NCI-H1092 treated with DMSO at 0.1 percent for 48 hours (cell line): Measurements from ENCODE around the gene MTOR.
"Not testable (repeated sequence)": the region's sequence is repeated elsewhere in the genome, so short reads cannot be mapped to it uniquely, and the experiment has no call there.

ENCODE experiments used
- DNase-seq: peaks from one replicate; lab custom pipeline; 2025; lab: John Stamatoyannopoulos, UW

MTOR gene

DNA sequence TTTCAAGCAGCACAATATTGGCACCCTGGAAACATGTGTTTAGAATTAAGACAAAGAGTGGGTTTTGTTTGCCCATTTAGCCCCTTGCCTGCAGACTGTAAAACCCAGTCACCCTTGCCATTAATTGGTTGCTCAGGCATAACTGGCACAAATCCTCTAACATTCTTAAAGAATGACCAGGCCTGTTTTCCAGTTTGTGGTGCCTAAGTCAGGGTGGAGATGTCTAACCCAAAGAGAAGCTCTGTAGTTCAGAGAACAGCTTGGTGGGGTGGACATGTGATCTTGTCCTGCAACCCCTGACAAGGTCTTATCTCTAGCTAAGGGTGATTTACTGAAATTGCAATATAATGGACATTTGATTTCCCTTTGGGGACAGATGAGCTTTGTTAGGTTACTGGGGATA lies 82.0 kb downstream of the MTOR start:
- DNase-seq: no peak

DNA sequence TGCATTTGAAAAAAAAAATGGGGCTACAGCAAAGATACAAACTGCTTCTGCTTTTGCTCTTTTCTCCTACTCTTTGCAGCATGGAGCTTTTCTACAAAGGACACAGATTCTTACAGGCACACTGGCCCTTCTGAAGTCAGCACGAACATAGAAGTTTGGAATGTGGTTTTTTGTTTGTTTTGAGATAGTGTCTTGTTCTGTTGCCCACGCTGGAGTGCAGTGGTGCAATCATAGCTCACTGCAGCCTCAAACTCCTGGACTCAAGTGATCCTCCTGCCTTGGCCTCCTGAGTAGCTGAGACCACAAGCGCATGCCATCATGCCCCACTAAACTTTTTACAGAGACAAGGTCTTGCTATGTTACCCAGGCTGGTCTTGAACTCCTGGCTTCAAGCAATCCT lies 82.6 kb downstream of the MTOR start:
- not testable (repeated sequence) for DNase-seq

GRCh38 chr1:11179125-11179524 lies 83.2 kb downstream of the MTOR start:
- DNase-seq: no peak

GRCh38 chr1:11178021-11179015 lies 84.0 kb downstream of the MTOR start:
- DNase-seq: no peak

- DNase-seq: no peak
Observed at GRCh38 chr1:11176081-11176706, 86.2 kb downstream of the MTOR start.

DNA sequence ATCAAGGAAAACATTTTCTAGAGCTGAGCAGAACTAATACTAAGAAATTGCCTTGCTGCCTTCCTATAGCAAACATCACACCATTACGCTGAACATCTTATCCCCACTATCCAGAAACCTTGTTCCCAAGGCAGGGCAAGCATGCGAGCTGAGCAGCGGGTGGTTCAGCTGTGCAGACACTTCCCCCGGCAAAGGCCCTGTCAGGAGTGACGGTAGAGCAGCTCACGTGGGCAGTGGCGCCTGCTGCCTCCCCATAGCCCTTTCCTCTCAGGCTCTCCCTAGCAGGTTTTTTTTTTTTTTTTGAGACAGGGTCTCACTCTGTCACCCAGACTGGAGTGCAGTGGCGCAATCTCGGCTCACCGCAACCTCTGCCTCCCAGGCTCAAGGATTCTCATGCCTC lies 86.9 kb downstream of the MTOR start:
- DNase-seq: no peak

- DNase-seq: no peak
Observed at GRCh38 chr1:11174261-11174942, 87.9 kb downstream of the MTOR start.

DNA sequence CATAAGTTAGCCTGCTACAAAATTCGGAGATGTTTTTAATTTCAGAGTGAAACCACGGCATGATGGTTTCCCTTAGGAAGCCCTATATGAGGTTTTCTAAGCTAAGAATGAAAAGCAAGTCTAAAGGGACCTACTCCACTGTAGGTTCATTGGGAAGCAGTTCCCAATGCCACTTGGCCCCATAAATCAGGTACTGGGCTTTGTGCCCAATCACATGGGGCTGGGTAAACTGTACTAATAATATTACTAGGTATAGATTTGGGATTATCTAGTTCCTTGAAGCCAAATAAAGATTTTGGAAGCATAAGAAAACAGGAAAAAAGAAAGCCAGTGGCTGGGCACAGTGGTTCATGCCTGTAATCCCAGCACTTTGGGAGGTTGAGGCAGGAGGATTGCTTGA lies 92.2 kb downstream of the MTOR start:
- no peak for DNase-seq

DNA sequence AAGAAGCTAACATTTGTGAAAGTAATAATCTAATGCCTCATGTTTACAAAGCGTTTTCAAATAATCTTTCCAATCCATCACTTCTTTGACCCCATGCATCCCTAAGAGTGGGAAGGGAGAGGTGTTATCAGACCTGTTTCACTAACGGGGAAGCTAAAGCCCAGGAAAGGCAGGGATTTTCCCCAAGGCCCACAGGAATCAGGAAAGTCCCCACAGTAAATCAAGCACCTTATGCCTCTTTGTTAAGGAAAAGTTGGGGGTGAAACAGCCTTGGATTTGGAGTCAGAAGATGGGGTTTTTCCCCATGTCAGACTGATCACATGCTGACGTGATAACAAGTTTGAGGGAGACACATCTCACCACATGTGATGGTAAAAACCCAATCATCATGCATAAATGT lies 93.1 kb downstream of the MTOR start:
- no peak for DNase-seq

DNA sequence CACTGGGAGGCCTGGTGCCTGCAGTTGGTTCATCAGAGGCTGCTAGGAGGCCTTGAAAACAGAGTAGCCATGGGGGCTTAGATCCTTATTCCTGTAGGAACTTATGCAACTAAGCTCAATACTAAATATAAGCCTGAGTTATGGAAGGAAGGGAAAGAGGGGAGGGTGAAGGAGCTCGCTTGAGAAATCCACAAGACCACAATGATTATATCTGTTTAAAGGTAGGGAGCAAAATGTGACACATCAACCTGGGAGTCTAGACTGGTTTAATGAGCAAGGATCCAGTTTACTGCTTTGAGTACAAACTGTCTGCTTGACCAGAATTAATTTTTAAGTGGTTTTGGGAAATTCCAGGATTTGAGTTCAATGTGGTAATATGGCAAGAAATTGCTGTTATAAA lies 93.6 kb downstream of the MTOR start:
- DNase-seq: no peak

DNA sequence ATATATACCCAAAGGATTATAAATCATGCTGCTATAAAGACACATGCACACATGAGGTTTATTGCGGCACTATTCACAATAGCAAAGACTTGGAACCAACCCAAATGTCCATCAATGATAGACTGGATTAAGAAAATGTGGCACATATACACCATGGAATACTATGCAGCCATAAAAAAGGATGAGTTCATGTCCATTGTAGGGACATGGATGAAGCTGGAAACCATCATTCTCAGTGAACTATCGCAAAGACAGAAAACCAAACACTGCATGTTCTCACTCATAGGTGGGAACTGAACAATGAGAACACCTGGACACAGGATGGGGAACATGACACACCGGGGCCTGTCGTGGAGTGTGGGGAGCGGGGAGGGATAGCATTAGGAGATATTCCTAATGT lies 95.6 kb downstream of the MTOR start:
- not testable (repeated sequence) for DNase-seq

DNA sequence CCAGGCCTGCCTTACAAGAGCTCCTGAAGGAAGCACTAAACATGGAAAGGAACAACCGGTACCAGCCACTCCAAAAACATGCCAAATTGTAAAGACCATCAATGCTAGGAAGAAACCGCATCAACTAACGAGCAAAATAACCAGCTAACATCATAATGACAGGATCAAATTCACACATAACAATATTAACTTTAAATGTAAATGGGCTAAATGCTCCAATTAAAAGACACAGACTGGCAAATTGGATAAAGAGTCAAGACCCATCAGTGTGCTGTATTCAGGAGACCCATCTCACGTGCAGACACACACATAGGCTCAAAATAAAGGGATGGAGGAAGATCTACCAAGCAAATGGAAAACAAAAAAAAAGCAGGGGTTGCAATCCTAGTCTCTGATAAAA lies 99.6 kb downstream of the MTOR start:
- DNase-seq: not testable (repeated sequence)

DNA sequence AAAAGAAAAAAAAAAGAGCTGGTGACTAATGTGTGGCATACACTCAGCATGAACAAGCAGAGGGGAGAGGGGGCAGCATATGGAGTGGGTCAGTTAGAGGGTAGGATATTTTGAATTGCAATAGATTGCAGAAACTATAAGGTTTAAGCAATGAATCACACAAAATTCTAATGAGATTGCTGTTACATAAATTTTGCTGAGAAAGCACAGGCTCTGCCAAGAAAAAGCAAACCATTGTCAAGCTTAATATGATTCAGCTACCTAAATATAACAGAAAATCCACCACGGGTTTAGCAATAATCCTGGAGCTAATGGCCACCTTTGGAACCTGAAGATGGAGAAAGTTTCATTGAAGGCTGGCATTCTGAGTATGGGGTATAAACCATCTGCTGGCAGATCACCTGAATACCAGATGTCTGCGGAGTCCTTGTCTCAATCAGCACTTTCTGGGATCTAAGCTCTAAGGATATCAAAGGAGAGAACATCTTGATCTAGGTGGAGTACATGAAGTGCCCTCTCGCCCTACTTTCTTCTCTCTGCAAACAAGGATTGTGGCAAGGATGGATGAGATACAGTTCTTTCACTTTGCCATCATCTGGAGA lies 103.5 kb downstream of the MTOR start:
- DNase-seq: no peak

DNA sequence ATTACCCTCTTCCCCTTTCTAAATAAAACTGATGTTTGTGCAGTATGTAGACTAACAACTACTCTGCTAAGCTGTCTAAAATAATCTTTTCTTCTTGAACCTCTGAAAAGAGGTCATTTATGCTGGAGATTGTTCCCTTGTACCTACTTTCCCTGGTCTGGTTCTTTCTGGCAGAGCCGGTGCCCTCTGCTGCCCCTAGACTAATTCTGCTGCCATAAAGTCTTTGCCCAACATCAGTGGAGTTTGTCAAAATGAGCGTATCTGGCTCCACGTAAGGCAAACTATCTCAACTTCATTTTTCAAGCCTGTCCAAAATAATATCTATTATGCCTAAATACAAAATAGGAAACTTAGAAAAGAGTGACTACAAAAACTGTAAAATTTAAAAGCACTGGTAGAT lies 104.1 kb downstream of the MTOR start:
- peak; percentile 59 for DNase-seq

DNA sequence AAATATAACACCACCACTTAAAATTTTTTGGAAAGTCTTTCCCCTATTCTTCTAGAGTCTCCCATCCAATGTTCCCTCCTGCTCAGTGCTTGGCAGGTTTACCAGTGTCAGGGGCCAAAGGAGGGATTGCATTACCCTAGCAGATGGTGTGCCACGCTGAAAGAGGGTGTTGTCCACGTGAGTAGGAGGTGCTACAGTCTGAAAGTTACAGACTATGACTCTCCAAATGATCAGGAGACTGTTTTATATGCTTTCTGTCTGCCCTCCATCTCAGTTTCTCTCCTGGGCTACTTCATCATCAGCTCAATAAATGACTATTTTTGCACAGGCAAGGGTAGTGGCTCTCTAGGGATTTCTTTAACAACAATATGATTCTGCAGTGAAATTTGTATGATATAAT lies 104.5 kb downstream of the MTOR start:
- DNase-seq: peak; percentile 86

GRCh38 chr1:11157394-11157793 lies 105.0 kb downstream of the MTOR start:
- no peak for DNase-seq

DNA sequence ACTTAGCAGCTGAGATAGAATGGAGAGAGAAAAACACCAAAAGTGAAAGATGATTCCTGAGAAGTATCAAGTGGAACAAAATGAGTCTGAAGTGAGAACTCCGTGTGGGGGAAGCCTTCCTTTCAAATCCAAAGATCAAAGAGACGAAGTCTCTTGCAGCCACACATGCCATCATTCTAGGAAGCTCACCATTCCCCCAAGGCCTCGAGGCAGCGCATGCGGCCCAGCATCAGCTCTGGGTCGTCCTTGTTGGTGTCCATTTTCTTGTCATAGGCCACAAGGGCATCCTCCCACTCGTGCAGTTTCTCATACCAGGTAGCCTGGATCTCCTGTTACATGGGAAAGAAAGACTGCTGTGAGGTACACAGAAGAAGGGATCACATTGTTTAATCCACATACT lies 105.4 kb downstream of the MTOR start:
- no peak for DNase-seq

DNA sequence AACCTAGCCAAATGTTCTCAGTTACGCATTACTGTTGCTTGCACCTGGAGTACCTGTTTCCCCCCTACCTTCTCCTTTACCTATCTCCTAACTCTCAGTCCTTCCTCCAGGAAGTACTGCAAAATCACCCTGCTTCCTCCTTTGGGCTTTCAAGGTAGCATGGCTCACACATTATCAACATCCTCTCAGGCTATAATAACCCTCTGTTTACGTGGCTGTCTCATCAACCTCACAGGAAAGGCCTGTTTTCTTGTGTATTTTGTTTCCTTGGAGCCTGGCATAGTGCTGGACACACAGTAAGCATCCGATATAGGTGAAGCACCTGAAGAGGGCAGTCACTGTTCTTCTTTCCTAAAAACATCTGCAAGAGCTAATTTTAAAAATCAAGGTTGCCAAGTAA lies 105.9 kb downstream of the MTOR start:
- DNase-seq: no peak

DNA sequence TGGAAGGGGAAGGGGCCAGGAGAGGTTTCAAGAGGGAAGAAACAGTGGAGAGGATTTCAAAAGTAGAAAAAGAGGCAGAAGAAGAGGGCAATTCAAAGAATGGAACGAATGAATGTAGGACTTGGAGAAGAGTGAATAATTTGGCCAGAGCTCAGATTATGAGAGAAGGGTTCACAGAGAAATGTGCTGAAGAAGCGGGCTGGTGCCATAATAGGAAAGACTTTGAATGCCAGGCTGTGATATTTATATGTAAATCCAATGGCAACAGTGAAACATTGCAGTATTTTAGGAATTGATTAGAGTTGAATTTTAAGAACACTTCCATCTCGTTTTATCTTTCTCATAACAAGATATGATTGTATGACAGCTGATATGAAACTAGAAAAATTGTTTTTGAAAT lies 109.2 kb downstream of the MTOR start:
- DNase-seq: no peak

DNA sequence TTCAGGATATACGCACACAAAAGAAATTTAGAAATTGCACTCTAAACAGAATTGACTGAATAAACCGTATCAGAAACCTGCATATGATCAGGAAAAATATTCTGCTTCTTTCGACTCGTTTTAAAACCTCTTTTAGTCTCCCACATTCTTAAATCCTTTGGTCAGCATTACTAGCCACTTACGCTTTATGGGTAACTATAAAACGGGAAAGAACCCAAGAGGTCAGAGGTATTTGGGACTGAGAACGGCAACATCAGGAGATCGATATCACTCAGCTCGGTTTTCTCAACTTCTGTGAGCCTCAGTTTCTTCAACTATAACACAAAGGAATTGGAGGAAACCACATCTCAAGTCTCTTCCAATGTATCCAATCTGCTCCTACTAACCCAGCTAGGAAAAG lies 109.6 kb downstream of the MTOR start:
- no peak for DNase-seq

DNA sequence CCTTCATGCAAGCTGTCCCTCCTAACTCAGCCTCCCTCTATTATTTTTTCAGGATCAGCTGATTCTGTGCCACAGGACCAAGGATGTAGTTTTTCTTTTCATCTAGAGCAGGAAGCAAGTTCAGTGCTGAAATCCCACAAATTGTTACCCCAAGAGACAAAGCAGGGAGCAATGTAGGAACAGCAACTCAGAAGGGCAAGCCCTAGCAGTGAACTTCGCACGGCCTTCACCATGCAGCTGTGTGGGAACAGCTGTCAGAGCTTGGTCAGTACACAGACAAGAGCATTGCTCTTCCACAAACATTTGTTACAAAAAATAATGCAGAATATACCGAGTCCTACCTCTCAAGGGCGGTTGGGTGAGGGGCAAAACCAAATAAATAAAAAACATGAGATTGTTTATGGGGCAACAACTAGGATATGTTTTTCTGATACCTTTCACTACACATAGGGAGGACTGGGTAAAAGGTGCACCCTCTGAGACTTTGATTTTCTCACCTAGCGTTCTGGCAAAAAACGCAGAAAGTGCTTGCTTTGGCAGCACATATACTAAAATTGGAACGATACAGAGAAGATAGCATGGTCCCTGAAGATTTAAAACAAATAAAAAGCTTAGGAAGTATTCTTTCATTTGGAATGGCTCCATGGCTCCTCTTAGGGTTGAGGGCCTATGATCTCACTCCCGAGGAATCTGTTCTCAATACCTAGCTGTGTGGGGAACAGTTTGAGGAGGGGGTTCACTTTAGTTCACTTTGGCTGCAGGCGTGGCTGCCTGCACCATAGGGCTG lies 110.3 kb downstream of the MTOR start:
- DNase-seq: peak; percentile 54

GRCh38 chr1:11151114-11151513 lies 111.2 kb downstream of the MTOR start:
- DNase-seq: peak; percentile 21
